H9 (cell line): ENCODE measurements around the gene GSTO1. TPM values are rescaled to one million over a fixed set of nuclear protein-coding genes. Genes with fewer than 3 reads are reported as not detected.

Experiments
- DNase-seq: peaks from one replicate; pipeline ENCODE4 v3.0.0-alpha.2; 2017
- H2AFZ ChIP-seq: one replicate; pipeline ENCODE4 v1.6.1; 2013; ENCODE audit warnings: mild to moderate bottlenecking, low read length, control low read depth, moderate library complexity
- H2AK5ac ChIP-seq: 2 replicates; pipeline ENCODE4 v1.6.1; 2013; ENCODE audit warnings: low read length, control low read depth, mixed read lengths; ENCODE audit not compliant: insufficient read length
- H2BK120ac ChIP-seq: one replicate; pipeline ENCODE4 v1.6.1; 2013; ENCODE audit warnings: low read depth, mild to moderate bottlenecking, low read length, control low read depth, inconsistent platforms; ENCODE audit not compliant: poor library complexity, severe bottlenecking
- H2BK12ac ChIP-seq: 2 replicates; pipeline ENCODE4 v1.6.1; 2013; ENCODE audit warnings: low read length, control low read depth, mixed read lengths, low read depth; ENCODE audit not compliant: insufficient read length
- H2BK15ac ChIP-seq: 2 replicates; pipeline ENCODE4 v1.6.1; 2013; ENCODE audit warnings: low read depth, low read length, control low read depth
- H2BK20ac ChIP-seq: one replicate; pipeline ENCODE4 v1.6.1; 2013; ENCODE audit warnings: low read depth, mild to moderate bottlenecking, low read length, control low read depth, inconsistent platforms; ENCODE audit not compliant: poor library complexity, severe bottlenecking
- H2BK5ac ChIP-seq: 2 replicates; pipeline ENCODE4 v1.6.1; 2013; ENCODE audit warnings: low read length, control low read depth, mixed read lengths; ENCODE audit not compliant: insufficient read length
- H3K14ac ChIP-seq: 2 replicates; pipeline ENCODE4 v1.6.1; 2013; ENCODE audit warnings: low read length, control low read depth; ENCODE audit not compliant: insufficient read depth
- H3K18ac ChIP-seq: 2 replicates; pipeline ENCODE4 v1.6.1; 2013; ENCODE audit warnings: low read depth, mild to moderate bottlenecking, mixed read lengths, low read length, control low read depth; ENCODE audit not compliant: insufficient read length
- H3K23ac ChIP-seq: 2 replicates; pipeline ENCODE4 v1.6.1; 2013; ENCODE audit warnings: low read length, control low read depth, mixed read lengths, low read depth; ENCODE audit not compliant: insufficient read length
- H3K23me2 ChIP-seq: 2 replicates; pipeline ENCODE4 v1.6.1; 2013; ENCODE audit warnings: low read depth, mild to moderate bottlenecking, mixed read lengths, low read length, control low read depth; ENCODE audit not compliant: insufficient read length, poor library complexity, severe bottlenecking
- H3K27ac ChIP-seq: 2 replicates; pipeline ENCODE4 v1.5.1; 2013; ENCODE audit warnings: low read length, control low read depth, mixed read lengths, low read depth; ENCODE audit not compliant: insufficient read length
- H3K27me3 ChIP-seq: 2 replicates; pipeline ENCODE4 v1.6.1; 2013; ENCODE audit warnings: low read length, control low read depth, inconsistent platforms; ENCODE audit not compliant: insufficient read depth
- H3K4ac ChIP-seq: 2 replicates; pipeline ENCODE4 v1.6.1; 2013; ENCODE audit warnings: low read depth, mild to moderate bottlenecking, control low read depth, inconsistent platforms, low read length, moderate library complexity
- H3K4me1 ChIP-seq: 2 replicates; pipeline ENCODE4 v1.6.1; 2013; ENCODE audit warnings: low read length, control low read depth, inconsistent platforms; ENCODE audit not compliant: insufficient read depth
- H3K4me2 ChIP-seq: 2 replicates; pipeline ENCODE4 v1.6.1; 2013; ENCODE audit warnings: low read length, control low read depth, mixed read lengths; ENCODE audit not compliant: insufficient read length, insufficient read depth
- H3K56ac ChIP-seq: 2 replicates; pipeline ENCODE4 v1.6.1; 2013; ENCODE audit warnings: low read depth, mild to moderate bottlenecking, mixed read lengths, low read length, control low read depth; ENCODE audit not compliant: insufficient read length
- H3K79me1 ChIP-seq: 2 replicates; pipeline ENCODE4 v1.6.1; 2013; ENCODE audit warnings: low read depth, mild to moderate bottlenecking, moderate library complexity, low read length, control low read depth, inconsistent platforms; ENCODE audit not compliant: insufficient read depth, poor library complexity, severe bottlenecking
- H3K79me2 ChIP-seq: 2 replicates; pipeline ENCODE4 v1.6.1; 2013; ENCODE audit warnings: low read length, control low read depth, inconsistent platforms; ENCODE audit not compliant: insufficient read depth
- H3K9ac ChIP-seq: 2 replicates; pipeline ENCODE4 v1.6.1; 2013; ENCODE audit warnings: low read length, control low read depth, mixed read lengths; ENCODE audit not compliant: insufficient read length; ENCODE audit errors: extremely low read depth
- H3K9me3 ChIP-seq: one replicate; pipeline ENCODE4 v1.6.1; 2013; ENCODE audit warnings: low read depth, low read length, inconsistent platforms; ENCODE audit not compliant: control insufficient read depth
- H3T11ph ChIP-seq: one replicate; pipeline ENCODE4 v1.6.1; 2013; ENCODE audit warnings: mild to moderate bottlenecking, low read length, control low read depth, inconsistent platforms
- H4K20me1 ChIP-seq: one replicate; pipeline ENCODE4 v1.6.1; 2013; ENCODE audit not compliant: control insufficient read depth, insufficient read length, insufficient read depth
- H4K5ac ChIP-seq: 2 replicates; pipeline ENCODE4 v1.6.1; 2013; ENCODE audit warnings: low read depth, mild to moderate bottlenecking, mixed read lengths, low read length, control low read depth; ENCODE audit not compliant: insufficient read length
- H4K8ac ChIP-seq: replicated peaks from 2 replicates; pipeline ENCODE4 v1.6.1; 2013; ENCODE audit warnings: low read length, control low read depth, mixed read lengths, low read depth; ENCODE audit not compliant: insufficient read length
- H4K91ac ChIP-seq: 2 replicates; pipeline ENCODE4 v1.6.1; 2013; ENCODE audit warnings: low read depth, mild to moderate bottlenecking, moderate library complexity, mixed read lengths, low read length, control low read depth; ENCODE audit not compliant: insufficient read length
- H3K27ac Mint-ChIP-seq, 3 experiments: 2 replicates in 2 of 3; 3 replicates in 1 of 3; pipeline ENCODE4 v1.8.0; 2020 to 2021; ENCODE audit warnings: mixed read lengths in 3 of 3, mild to moderate bottlenecking in 1 of 3, moderate library complexity in 1 of 3
- H3K27me3 Mint-ChIP-seq: 2 replicates; pipeline ENCODE4 v1.8.0; 2021; ENCODE audit warnings: low read depth, mild to moderate bottlenecking, moderate library complexity, mixed read lengths
- H3K36me3 Mint-ChIP-seq, 3 experiments: 2 replicates in 2 of 3; 3 replicates in 1 of 3; pipeline ENCODE4 v1.8.0; 2020 to 2021; ENCODE audit warnings: low read depth in 3 of 3, mixed read lengths in 3 of 3; ENCODE audit not compliant: insufficient read depth in 1 of 3
- H3K4me1 Mint-ChIP-seq, 2 experiments: 2 replicates each; pipeline ENCODE4 v1.8.0; 2020; ENCODE audit warnings: mixed read lengths in 2 of 2
- H3K4me3 Mint-ChIP-seq, 2 experiments: 2 replicates in 1 of 2; 3 replicates in 1 of 2; pipeline ENCODE4 v1.8.0; 2020 to 2021; ENCODE audit warnings: mild to moderate bottlenecking in 2 of 2, mixed read lengths in 2 of 2, moderate library complexity in 1 of 2
- H3K9me3 Mint-ChIP-seq, 2 experiments: 2 replicates in 1 of 2; 3 replicates in 1 of 2; pipeline ENCODE4 v1.8.0; 2020; ENCODE audit warnings: mild to moderate bottlenecking in 2 of 2, mixed read lengths in 2 of 2, moderate library complexity in 1 of 2
- CTCF ChIP-seq: fragments of 200-600 bp; sonication (generic); conservative IDR thresholded peaks from 3 replicates; pipeline ENCODE4 v1.8.0; 2021; ENCODE audit warnings: antibody characterized with exemption, mild to moderate bottlenecking
- WGBS: extraction: QIAGEN DNeasy Blood & Tissue Kit; methylation state at CpG from one replicate; pipeline ENCODE4 v1.1.7; 2013; ENCODE audit warnings: missing lambda C conversion rate, low lambda C conversion rate, mixed read lengths; ENCODE audit not compliant: insufficient read length; ENCODE audit errors: extremely low coverage; 5-methylcytosine and 5-hydroxymethylcytosine counted together
- total RNA-seq: library from RNA; stranded (reverse); gene quantifications from 2 replicates; pipeline ENCODE4 v1.2.1, GENCODE V29; 2021

Gene GSTO1
- total RNA-seq, 1 experiment from 2014 or later: 114 TPM

GRCh38 chr10:104307576-104308438 is 53.1 kb downstream of the GSTO1 start:
- H3K23me2 ChIP-seq: no peaks in the 10 kb centered on the region
- H2BK20ac ChIP-seq: no peak overlapping the region
- no peak overlapping the region for H2AK5ac ChIP-seq
- no peak overlapping the region; a peak in 1 of 7 replicates for H3K27ac Mint-ChIP-seq
- no peak overlapping the region for H2BK12ac ChIP-seq
- H3K4me1 Mint-ChIP-seq: peaks cover 15 to 18% of the 10 kb centered on the region in 2 experiments
- no peaks in the 10 kb centered on the region for H3K27me3 ChIP-seq
- no peaks in the 10 kb centered on the region for H3K4me1 ChIP-seq
- no peaks in the 10 kb centered on the region for H4K20me1 ChIP-seq
- no peak overlapping the region for H4K91ac ChIP-seq
- no peak overlapping the region for H3K4me2 ChIP-seq
- no peak overlapping the region for H3K9ac ChIP-seq
- no peak overlapping the region for H3K4me3 Mint-ChIP-seq
- peaks cover 18 to 20% of the 10 kb centered on the region in 2 experiments for H3K9me3 Mint-ChIP-seq
- H3K27ac ChIP-seq: no peak overlapping the region
- H3K14ac ChIP-seq: no peak overlapping the region
- peaks cover 5% of the 10 kb centered on the region for H3K9me3 ChIP-seq
- no peaks in the 10 kb centered on the region; the same call in 1 of the 2 replicates for H3K79me2 ChIP-seq
- no peaks in the 10 kb centered on the region for H3K79me1 ChIP-seq
- no peak overlapping the region for H4K8ac ChIP-seq
- H2BK15ac ChIP-seq: no peak overlapping the region
- H3K4ac ChIP-seq: no peak overlapping the region
- H3K18ac ChIP-seq: no peak overlapping the region
- H3K56ac ChIP-seq: no peak overlapping the region
- H4K5ac ChIP-seq: no peak overlapping the region
- no peak for DNase-seq
- H3K27me3 Mint-ChIP-seq: no peaks in the 10 kb centered on the region; the same call in 1 of the 2 replicates
- no peak overlapping the region for H2BK5ac ChIP-seq
- TF ChIP-seq CTCF: no peak
- H3T11ph ChIP-seq: no peak overlapping the region
- WGBS: no CpG with 5 or more reads among the region's 10 CpGs
- H3K36me3 Mint-ChIP-seq: peaks cover 20 to 28% (median 27%) of the 10 kb centered on the region in 3 experiments
- no peak overlapping the region for H2BK120ac ChIP-seq
- H2AFZ ChIP-seq: no peak overlapping the region
- no peak overlapping the region for H3K23ac ChIP-seq
